Endothelial cell of coronary artery (primary cell): ENCODE results near the gene PKD2. TPM values are rescaled to one million over a fixed set of nuclear protein-coding genes. Genes with fewer than 3 reads are reported as not detected.

Experiments used
- total RNA-seq: library from RNA; depleted of rRNA; stranded (reverse); fragments of >200 nt; gene quantifications from 2 replicates; pipeline ENCODE4 v1.2.3, GENCODE V29; 2014

PKD2 gene
- total RNA-seq, result 35.6 and 66.0 TPM in 2 replicates

GRCh38 chr4:88007304-88008121 is at the start of gene PKD2:
TSS of gene PKD2 (plus strand) at chr4:88007635. CDS start at chr4:88007734, 99 bp downstream.

GRCh38 chr4:87975466-87975865 is 32.0 kb upstream of the PKD2 start, which contains the start of gene SPP1:
TSS of gene SPP1 (plus strand) at chr4:87975714. CDS start at chr4:87976896, 1,182 bp downstream.

Other genes starting within 250 kb of the PKD2 start
- not detected in 2 replicates for gene IBSP, start 208.1 kb upstream of the PKD2 start, total RNA-seq
- not detected in 2 replicates for gene MEPE, start 174.7 kb upstream of the PKD2 start, total RNA-seq
- gene SPP1, start 31.9 kb upstream of the PKD2 start, total RNA-seq, result not detected in 2 replicates
- 1.7 and 14.0 TPM in 2 replicates for gene ABCG2, start 151.0 kb downstream of the PKD2 start, total RNA-seq